ENCODE measurements around the gene FHIT.

The FHIT gene

GRCh38 chr3:60266444-60266843 is 984.8 kb downstream of the FHIT start:
- DNase-seq: no peak
- Mint-ChIP-seq H3K27ac (no peak overlapping the region), H3K27me3 (ENCODE audit: low read depth, poor library complexity) (no peaks in the 10 kb centered on the region), H3K4me3 (no peak overlapping the region), H3K36me3 (ENCODE audit: low read depth) (no peaks in the 10 kb centered on the region), H3K4me1 (no peaks in the 10 kb centered on the region), H3K9me3 (no peaks in the 10 kb centered on the region)
- TF ChIP-seq, protein P1, sequence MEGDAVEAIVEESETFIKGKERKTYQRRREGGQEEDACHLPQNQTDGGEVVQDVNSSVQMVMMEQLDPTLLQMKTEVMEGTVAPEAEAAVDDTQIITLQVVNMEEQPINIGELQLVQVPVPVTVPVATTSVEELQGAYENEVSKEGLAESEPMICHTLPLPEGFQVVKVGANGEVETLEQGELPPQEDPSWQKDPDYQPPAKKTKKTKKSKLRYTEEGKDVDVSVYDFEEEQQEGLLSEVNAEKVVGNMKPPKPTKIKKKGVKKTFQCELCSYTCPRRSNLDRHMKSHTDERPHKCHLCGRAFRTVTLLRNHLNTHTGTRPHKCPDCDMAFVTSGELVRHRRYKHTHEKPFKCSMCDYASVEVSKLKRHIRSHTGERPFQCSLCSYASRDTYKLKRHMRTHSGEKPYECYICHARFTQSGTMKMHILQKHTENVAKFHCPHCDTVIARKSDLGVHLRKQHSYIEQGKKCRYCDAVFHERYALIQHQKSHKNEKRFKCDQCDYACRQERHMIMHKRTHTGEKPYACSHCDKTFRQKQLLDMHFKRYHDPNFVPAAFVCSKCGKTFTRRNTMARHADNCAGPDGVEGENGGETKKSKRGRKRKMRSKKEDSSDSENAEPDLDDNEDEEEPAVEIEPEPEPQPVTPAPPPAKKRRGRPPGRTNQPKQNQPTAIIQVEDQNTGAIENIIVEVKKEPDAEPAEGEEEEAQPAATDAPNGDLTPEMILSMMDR (IDR thresholded peaks at IDR 0.05): no peak

DNA sequence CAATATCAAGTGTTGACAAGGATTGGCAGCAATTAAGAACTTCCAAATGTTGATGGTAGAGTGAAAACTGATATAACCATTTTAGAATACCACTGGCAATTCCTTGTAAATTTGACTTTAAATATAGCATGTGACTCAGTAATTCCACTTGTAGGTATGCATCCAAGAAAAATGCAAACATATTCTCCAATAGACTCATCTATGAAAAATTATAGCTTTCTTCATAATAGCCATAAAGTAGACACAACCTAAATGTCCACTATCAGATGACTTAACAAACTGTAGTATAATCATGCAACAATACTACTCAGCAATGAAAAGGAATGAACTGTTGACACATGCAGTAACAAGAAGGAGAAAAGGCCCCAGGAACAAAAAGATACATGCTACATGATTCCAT is 988.1 kb downstream of the FHIT start:
- DNase-seq: no peak
- Mint-ChIP-seq H3K4me1 (peaks cover 11% of the 10 kb centered on the region), H3K4me3 (no peak overlapping the region), H3K36me3 (ENCODE audit: low read depth) (no peaks in the 10 kb centered on the region), H3K9me3 (no peaks in the 10 kb centered on the region), H3K27me3 (ENCODE audit: low read depth, poor library complexity) (peaks cover 4% of the 10 kb centered on the region), H3K27ac (no peak overlapping the region)
- TF ChIP-seq, protein P1 (IDR thresholded peaks at IDR 0.05): no peak

DNA sequence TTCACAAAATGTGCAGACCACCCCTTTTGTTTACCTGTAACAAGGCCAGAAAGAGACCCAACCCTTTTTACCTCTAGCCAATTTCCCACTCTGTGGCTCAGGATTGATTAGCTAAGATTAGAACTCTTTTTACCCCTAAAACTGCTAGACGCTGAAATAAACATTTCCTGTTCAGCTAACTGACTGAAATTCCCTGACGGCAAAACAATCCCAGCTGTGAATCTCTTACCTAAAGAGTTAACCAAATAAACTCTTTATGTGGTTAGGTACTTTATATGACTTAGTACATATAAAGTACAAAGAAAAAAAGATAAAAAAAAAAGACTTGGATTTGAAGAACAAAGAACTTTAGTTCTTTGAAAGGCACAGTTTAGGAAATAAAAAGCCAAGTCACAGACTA is 988.7 kb downstream of the FHIT start:
- Mint-ChIP-seq H3K27me3 (ENCODE audit: low read depth, poor library complexity) (peaks cover 4% of the 10 kb centered on the region), H3K4me1 (peaks cover 11% of the 10 kb centered on the region), H3K9me3 (no peaks in the 10 kb centered on the region), H3K4me3 (no peak overlapping the region), H3K36me3 (ENCODE audit: low read depth) (no peaks in the 10 kb centered on the region), H3K27ac (no peak overlapping the region)
- no peak for DNase-seq
- TF ChIP-seq, protein P1 (IDR thresholded peaks at IDR 0.05): no peak

GRCh38 chr3:60260546-60260945 is 990.7 kb downstream of the FHIT start:
- H3K9me3 Mint-ChIP-seq: no peaks in the 10 kb centered on the region
- H3K4me1 Mint-ChIP-seq: peaks cover 11% of the 10 kb centered on the region
- no peak for DNase-seq
- TF ChIP-seq, protein P1 (IDR thresholded peaks at IDR 0.05): no peak
- H3K36me3 Mint-ChIP-seq (ENCODE audit: low read depth): no peaks in the 10 kb centered on the region
- H3K27me3 Mint-ChIP-seq (ENCODE audit: low read depth, poor library complexity): peaks cover 8% of the 10 kb centered on the region
- no peak overlapping the region for H3K27ac Mint-ChIP-seq
- H3K4me3 Mint-ChIP-seq: no peak overlapping the region

- Mint-ChIP-seq H3K4me1 (peaks cover 21% of the 10 kb centered on the region), H3K36me3 (ENCODE audit: low read depth) (peaks cover 10% of the 10 kb centered on the region)
- DNase-seq: no peak
Observed at GRCh38 chr3:60250810-60251209, 1000.4 kb downstream of the FHIT start.

GRCh38 chr3:60250206-60250605 is 1001.0 kb downstream of the FHIT start:
- H3K4me3 Mint-ChIP-seq: no peak overlapping the region
- H3K9me3 Mint-ChIP-seq: peaks cover 18% of the 10 kb centered on the region
- no peaks in the 10 kb centered on the region for H3K27me3 Mint-ChIP-seq (ENCODE audit: low read depth, poor library complexity)
- H3K36me3 Mint-ChIP-seq (ENCODE audit: low read depth): peaks cover 10% of the 10 kb centered on the region
- no peak overlapping the region for H3K27ac Mint-ChIP-seq
- H3K4me1 Mint-ChIP-seq: peaks cover 21% of the 10 kb centered on the region
- TF ChIP-seq, protein P1 (IDR thresholded peaks at IDR 0.05): no peak
- no peak for DNase-seq

More at GRCh38 chr3:60250810-60251209, 1000.4 kb downstream of the FHIT start:
- Mint-ChIP-seq H3K27me3 (ENCODE audit: low read depth, poor library complexity) (no peaks in the 10 kb centered on the region), H3K27ac (no peak overlapping the region), H3K9me3 (peaks cover 18% of the 10 kb centered on the region), H3K4me3 (no peak overlapping the region)
- TF ChIP-seq, protein P1 (IDR thresholded peaks at IDR 0.05): no peak
